ENCODE results near the gene H6PD. TPM values are rescaled to one million over a fixed set of nuclear protein-coding genes. Genes with fewer than 3 reads are reported as not detected.

The H6PD gene
- total and polyA plus RNA-seq, 4 experiments from 2014 or later: 5.5 to 18.8 (median 15.7) TPM

GRCh38 chr1:9211291-9211811 is 23.2 kb upstream of the H6PD start:
- Mint-ChIP-seq H3K27ac (peak overlapping the region in 1 of 7 donors; percentile 60), H3K4me1 (no peaks in the 10 kb centered on the region), H3K36me3 (no peaks in the 10 kb centered on the region), H3K9me3 (peaks cover 0 to 6% (median 0%) of the 10 kb centered on the region in 8 donors), H3K4me3 (no peak overlapping the region), H3K27me3 (peaks cover 25 to 35% of the 10 kb centered on the region in 2 donors)
- ChIA-PET POLR2A (ENCODE audit: partially characterized antibody) (no interaction called here), CTCF (ENCODE audit: partially characterized antibody) (interaction anchor here (0.6 kb wide), 1 partner anchor 8 kb away, joined by 4 read pairs; no protein-coding TSS in a partner anchor)
- H3K4me3 ChIP-seq (ENCODE audit: low read length in 2 of 2): no peak overlapping the region
- no peak for DNase-seq
- no peaks in the 10 kb centered on the region for H3K9me3 ChIP-seq (ENCODE audit: control insufficient read depth in 1 of 2, low read length in 2 of 2)
- H3K27ac ChIP-seq (ENCODE audit: low read depth, low read length): no peak overlapping the region
- H3K27me3 ChIP-seq (ENCODE audit: insufficient read depth, low read length): peaks cover 8% of the 10 kb centered on the region
- H3K4me1 ChIP-seq (ENCODE audit: insufficient read depth, low read length): no peaks in the 10 kb centered on the region
- intact Hi-C loops (cut with micrococcal nuclease): no loop called here
- H3K36me3 ChIP-seq (ENCODE audit: insufficient read depth, low read length): no peaks in the 10 kb centered on the region

- no peaks in the 10 kb centered on the region for H3K36me3 Mint-ChIP-seq
- peaks cover 0 to 2% (median 0%) of the 10 kb centered on the region in 8 donors for H3K9me3 Mint-ChIP-seq
- H3K27ac ChIP-seq (ENCODE audit: low read depth, low read length): no peak overlapping the region
- H3K9me3 ChIP-seq (ENCODE audit: control insufficient read depth in 1 of 2, low read length in 2 of 2): no peaks in the 10 kb centered on the region
- H3K27me3 Mint-ChIP-seq: peaks cover 16 to 24% of the 10 kb centered on the region in 2 donors
- H3K36me3 ChIP-seq (ENCODE audit: insufficient read depth, low read length): no peaks in the 10 kb centered on the region
- no peak for DNase-seq
- no peaks in the 10 kb centered on the region for H3K4me1 ChIP-seq (ENCODE audit: insufficient read depth, low read length)
- H3K27me3 ChIP-seq (ENCODE audit: insufficient read depth, low read length): peaks cover 4% of the 10 kb centered on the region
- no peak overlapping the region for H3K27ac Mint-ChIP-seq
- POLR2A ChIA-PET (ENCODE audit: partially characterized antibody): no interaction called here
- H3K4me3 Mint-ChIP-seq: no peak overlapping the region
- intact Hi-C loops (cut with micrococcal nuclease): no loop called here
- H3K4me3 ChIP-seq (ENCODE audit: low read length in 2 of 2): no peak overlapping the region
- H3K4me1 Mint-ChIP-seq: no peaks in the 10 kb centered on the region
- CTCF ChIA-PET (ENCODE audit: partially characterized antibody): no interaction called here
Measured at GRCh38 chr1:9212735-9213134, 21.8 kb upstream of the H6PD start.

GRCh38 chr1:9213956-9214355 is 20.6 kb upstream of the H6PD start:
- Mint-ChIP-seq H3K9me3 (peaks cover 0 to 4% (median 0%) of the 10 kb centered on the region in 8 donors), H3K27ac (no peak overlapping the region), H3K27me3 (peaks cover 13 to 20% of the 10 kb centered on the region in 2 donors), H3K4me1 (no peaks in the 10 kb centered on the region), H3K36me3 (no peaks in the 10 kb centered on the region), H3K4me3 (no peak overlapping the region)
- Histone ChIP-seq H3K27ac (ENCODE audit: low read depth, low read length) (no peak overlapping the region), H3K4me1 (ENCODE audit: insufficient read depth, low read length) (no peaks in the 10 kb centered on the region), H3K9me3 (ENCODE audit: control insufficient read depth in 1 of 2, low read length in 2 of 2) (no peaks in the 10 kb centered on the region), H3K4me3 (ENCODE audit: low read length in 2 of 2) (no peak overlapping the region), H3K27me3 (ENCODE audit: insufficient read depth, low read length) (peaks cover 4% of the 10 kb centered on the region), H3K36me3 (ENCODE audit: insufficient read depth, low read length) (no peaks in the 10 kb centered on the region)
- DNase-seq: no peak
- ChIA-PET CTCF (ENCODE audit: partially characterized antibody) (no interaction called here), POLR2A (ENCODE audit: partially characterized antibody) (no interaction called here)
- intact Hi-C loops (cut with micrococcal nuclease): no loop called here

GRCh38 chr1:9218917-9219316 is 15.7 kb upstream of the H6PD start:
- H3K4me3 ChIP-seq (ENCODE audit: low read length in 2 of 2): no peak overlapping the region
- no peak overlapping the region for H3K27ac ChIP-seq (ENCODE audit: low read depth, low read length)
- ChIA-PET POLR2A (ENCODE audit: partially characterized antibody) (no interaction called here), CTCF (ENCODE audit: partially characterized antibody) (interaction anchor here (0.7 kb wide), 1 partner anchor 8 kb away, joined by 4 read pairs; no protein-coding TSS in a partner anchor)
- Mint-ChIP-seq H3K27ac (no peak overlapping the region), H3K4me1 (no peaks in the 10 kb centered on the region), H3K27me3 (peaks cover 0 to 2% of the 10 kb centered on the region in 2 donors), H3K4me3 (no peak overlapping the region), H3K9me3 (peaks cover 0 to 4% (median 0%) of the 10 kb centered on the region in 8 donors), H3K36me3 (no peaks in the 10 kb centered on the region)
- H3K9me3 ChIP-seq (ENCODE audit: control insufficient read depth in 1 of 2, low read length in 2 of 2): no peaks in the 10 kb centered on the region
- no peak for DNase-seq
- no peaks in the 10 kb centered on the region for H3K4me1 ChIP-seq (ENCODE audit: insufficient read depth, low read length)
- intact Hi-C loops (cut with micrococcal nuclease): no loop called here
- H3K27me3 ChIP-seq (ENCODE audit: insufficient read depth, low read length): no peaks in the 10 kb centered on the region
- H3K36me3 ChIP-seq (ENCODE audit: insufficient read depth, low read length): no peaks in the 10 kb centered on the region

- ChIA-PET CTCF (ENCODE audit: partially characterized antibody) (no interaction called here), POLR2A (ENCODE audit: partially characterized antibody) (no interaction called here)
- intact Hi-C loops (cut with micrococcal nuclease): no loop called here
- Histone ChIP-seq H3K36me3 (ENCODE audit: insufficient read depth, low read length) (no peaks in the 10 kb centered on the region), H3K27ac (ENCODE audit: low read depth, low read length) (no peak overlapping the region), H3K27me3 (ENCODE audit: insufficient read depth, low read length) (no peaks in the 10 kb centered on the region), H3K4me1 (ENCODE audit: insufficient read depth, low read length) (no peaks in the 10 kb centered on the region), H3K4me3 (ENCODE audit: low read length in 2 of 2) (no peak overlapping the region), H3K9me3 (ENCODE audit: control insufficient read depth in 1 of 2, low read length in 2 of 2) (no peaks in the 10 kb centered on the region)
- Mint-ChIP-seq H3K4me3 (peak overlapping the region in 1 of 8 donors; percentile 60), H3K27me3 (peaks cover 0 to 4% of the 10 kb centered on the region in 2 donors), H3K4me1 (no peaks in the 10 kb centered on the region), H3K36me3 (no peaks in the 10 kb centered on the region), H3K27ac (no peak overlapping the region), H3K9me3 (peaks cover 0 to 2% (median 0%) of the 10 kb centered on the region in 8 donors)
- DNase-seq: no peak
Measured at GRCh38 chr1:9222846-9223625, 11.5 kb upstream of the H6PD start.

GRCh38 chr1:9224664-9225410 is 9.7 kb upstream of the H6PD start:
- H3K4me3 ChIP-seq (ENCODE audit: low read length in 2 of 2): no peak overlapping the region
- H3K36me3 Mint-ChIP-seq: no peaks in the 10 kb centered on the region
- POLR2A ChIA-PET (ENCODE audit: partially characterized antibody): no interaction called here
- H3K9me3 ChIP-seq (ENCODE audit: control insufficient read depth in 1 of 2, low read length in 2 of 2): no peaks in the 10 kb centered on the region
- H3K27ac Mint-ChIP-seq: no peak overlapping the region
- no peak for DNase-seq
- intact Hi-C loops (cut with micrococcal nuclease): no loop called here
- no peaks in the 10 kb centered on the region for H3K9me3 Mint-ChIP-seq
- H3K27me3 Mint-ChIP-seq: peaks cover 0 to 2% of the 10 kb centered on the region in 2 donors
- no peaks in the 10 kb centered on the region for H3K4me1 ChIP-seq (ENCODE audit: insufficient read depth, low read length)
- no peak overlapping the region for H3K27ac ChIP-seq (ENCODE audit: low read depth, low read length)
- CTCF ChIA-PET (ENCODE audit: partially characterized antibody): no interaction called here
- H3K27me3 ChIP-seq (ENCODE audit: insufficient read depth, low read length): no peaks in the 10 kb centered on the region
- no peaks in the 10 kb centered on the region for H3K36me3 ChIP-seq (ENCODE audit: insufficient read depth, low read length)
- H3K4me1 Mint-ChIP-seq: no peaks in the 10 kb centered on the region
- no peak overlapping the region for H3K4me3 Mint-ChIP-seq

- ChIA-PET CTCF (ENCODE audit: partially characterized antibody) (interaction anchor here (0.5 kb wide), 1 partner anchor 87 kb away, joined by 3 read pairs; no protein-coding TSS in a partner anchor), POLR2A (ENCODE audit: partially characterized antibody) (no interaction called here)
- no peaks in the 10 kb centered on the region for H3K9me3 Mint-ChIP-seq
- Histone ChIP-seq H3K36me3 (ENCODE audit: insufficient read depth, low read length) (no peaks in the 10 kb centered on the region), H3K27ac (ENCODE audit: low read depth, low read length) (no peak overlapping the region), H3K9me3 (ENCODE audit: control insufficient read depth in 1 of 2, low read length in 2 of 2) (no peaks in the 10 kb centered on the region), H3K27me3 (ENCODE audit: insufficient read depth, low read length) (no peaks in the 10 kb centered on the region), H3K4me1 (ENCODE audit: insufficient read depth, low read length) (no peaks in the 10 kb centered on the region), H3K4me3 (ENCODE audit: low read length in 2 of 2) (no peak overlapping the region)
- no peaks in the 10 kb centered on the region for H3K4me1 Mint-ChIP-seq
- peak overlapping the region in 1 of 7 donors; percentile 31 for H3K27ac Mint-ChIP-seq
- intact Hi-C loops (cut with micrococcal nuclease): no loop called here
- no peaks in the 10 kb centered on the region for H3K36me3 Mint-ChIP-seq
- no peak for DNase-seq
- H3K4me3 Mint-ChIP-seq: no peak overlapping the region
- peaks cover 0 to 2% of the 10 kb centered on the region in 2 donors for H3K27me3 Mint-ChIP-seq
Measured at GRCh38 chr1:9225411-9225785, 9.2 kb upstream of the H6PD start.

Data from CD4-positive, alpha-beta memory T cell (primary cell).